HuH-7.5 (cell line): ENCODE results near the gene SLF1.

Experiments used
- DNase-seq: peaks from one replicate; pipeline ENCODE4 v3.0.0; 2011; ENCODE audit warnings: low spot score

SLF1 gene

GRCh38 chr5:94661086-94661485, 42.6 kb downstream of the SLF1 start:
- no peak for DNase-seq

DNA sequence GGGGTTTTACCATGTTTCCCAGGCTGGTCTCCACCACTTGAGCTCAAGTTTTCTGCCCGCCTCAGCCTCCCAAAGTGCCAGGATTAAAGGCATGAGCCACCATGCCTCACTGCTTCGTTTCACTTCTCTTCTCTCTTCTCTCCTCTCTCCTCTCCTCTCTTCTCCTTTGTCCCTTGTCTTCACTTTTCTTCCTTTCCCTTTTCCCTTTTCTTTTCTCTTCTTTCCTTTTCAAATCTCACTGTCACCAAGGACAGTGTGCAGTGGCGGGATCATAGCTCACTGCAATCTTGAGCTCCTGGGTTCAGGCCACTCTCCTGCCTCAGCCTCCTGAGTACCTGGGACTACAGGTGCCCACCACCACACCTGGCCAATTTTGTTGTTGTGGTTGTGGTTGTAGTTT, 49.5 kb downstream of the SLF1 start:
- DNase-seq, result no peak

DNA sequence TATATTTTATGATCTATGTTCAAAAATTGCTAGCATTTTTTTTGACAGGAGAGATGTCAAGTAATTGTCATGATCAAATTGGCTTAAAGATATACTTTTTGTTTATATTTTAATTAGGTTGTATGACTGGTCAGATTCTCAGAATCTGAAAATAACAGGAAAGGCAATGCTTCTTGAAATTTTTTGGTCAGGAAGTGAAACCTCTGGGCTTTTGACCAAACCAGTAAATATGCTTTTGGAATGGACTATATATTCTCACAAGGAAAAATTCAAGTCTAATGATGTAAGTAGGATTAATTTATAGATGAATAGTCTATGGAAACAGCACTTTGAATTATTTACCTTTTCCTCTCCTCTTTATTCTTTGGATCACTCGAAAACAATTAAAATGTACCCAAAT, 52.3 kb downstream of the SLF1 start:
- DNase-seq, result no peak

- no peak for DNase-seq
Observed at GRCh38 chr5:94672746-94673145, 54.3 kb downstream of the SLF1 start.

DNA sequence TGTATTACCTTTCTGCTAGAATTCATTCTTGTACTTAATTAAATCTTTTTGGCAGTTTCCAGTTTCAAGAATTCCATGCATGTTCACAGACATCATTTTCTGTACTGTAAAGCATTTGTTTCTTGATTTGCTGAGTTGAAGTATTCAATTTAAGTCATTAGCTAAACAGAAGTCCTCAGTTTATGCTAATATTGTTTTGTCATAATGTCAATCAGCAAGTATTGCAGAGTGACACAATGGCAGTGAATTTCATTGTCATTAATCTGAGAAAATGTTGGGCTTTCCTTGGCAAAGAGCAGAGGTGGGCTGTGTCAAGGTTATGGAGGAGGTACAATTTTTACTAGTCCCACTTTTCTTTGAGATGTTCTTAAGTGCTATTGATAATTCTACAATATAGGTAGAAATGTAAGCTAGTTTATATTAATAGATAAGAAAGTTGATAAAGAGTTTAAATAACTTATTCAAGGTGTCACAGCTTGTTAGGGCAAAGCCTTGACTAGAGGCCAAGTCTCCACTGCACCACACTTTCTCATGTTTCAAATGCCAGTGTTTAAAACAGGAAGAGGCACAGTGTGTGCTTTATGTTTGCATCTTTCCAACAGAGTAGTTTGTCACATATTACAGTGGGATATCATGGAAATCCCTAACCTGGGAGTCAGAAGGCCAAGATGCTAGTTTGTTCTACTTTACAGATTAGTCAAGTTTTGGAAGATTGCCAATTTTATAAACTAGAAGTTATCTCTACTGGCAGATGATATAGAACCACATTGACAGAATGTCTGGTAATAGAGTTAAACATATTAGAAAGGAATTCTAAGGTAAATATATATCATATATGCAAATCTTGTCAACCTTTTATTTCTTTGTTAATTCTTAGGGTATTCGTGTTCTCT, 56.3 kb downstream of the SLF1 start:
- no peak for DNase-seq

DNA sequence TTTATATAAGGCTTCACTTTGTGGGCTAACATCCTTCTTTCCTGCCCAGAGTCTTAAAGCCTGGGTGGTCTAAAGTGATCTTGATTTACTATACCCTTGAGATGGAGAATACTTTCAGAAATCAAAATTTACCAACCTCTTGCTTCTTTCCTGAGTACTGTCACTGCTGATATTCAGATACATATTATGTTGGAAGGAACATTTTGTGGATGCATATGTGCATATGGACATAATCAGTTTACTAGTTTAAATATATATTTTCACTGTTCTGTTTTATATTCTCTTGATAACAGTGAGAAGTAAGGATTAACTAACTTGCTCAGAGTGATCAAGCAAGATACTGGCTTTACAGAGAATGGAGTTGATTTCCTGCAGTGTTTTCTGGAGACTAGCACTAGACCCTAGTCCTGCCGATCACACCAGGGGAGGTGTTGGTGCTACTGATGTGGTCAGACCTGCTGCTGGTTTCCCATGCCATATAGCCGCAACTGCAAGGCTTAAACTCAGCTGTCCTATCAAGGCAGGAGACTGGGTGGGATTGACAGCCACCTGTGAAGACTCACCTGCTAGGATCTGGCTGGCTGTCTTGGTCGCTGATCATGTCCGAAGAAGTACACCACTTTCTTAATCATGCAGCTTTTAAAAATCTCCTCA, 57.6 kb downstream of the SLF1 start:
- no peak for DNase-seq

DNA sequence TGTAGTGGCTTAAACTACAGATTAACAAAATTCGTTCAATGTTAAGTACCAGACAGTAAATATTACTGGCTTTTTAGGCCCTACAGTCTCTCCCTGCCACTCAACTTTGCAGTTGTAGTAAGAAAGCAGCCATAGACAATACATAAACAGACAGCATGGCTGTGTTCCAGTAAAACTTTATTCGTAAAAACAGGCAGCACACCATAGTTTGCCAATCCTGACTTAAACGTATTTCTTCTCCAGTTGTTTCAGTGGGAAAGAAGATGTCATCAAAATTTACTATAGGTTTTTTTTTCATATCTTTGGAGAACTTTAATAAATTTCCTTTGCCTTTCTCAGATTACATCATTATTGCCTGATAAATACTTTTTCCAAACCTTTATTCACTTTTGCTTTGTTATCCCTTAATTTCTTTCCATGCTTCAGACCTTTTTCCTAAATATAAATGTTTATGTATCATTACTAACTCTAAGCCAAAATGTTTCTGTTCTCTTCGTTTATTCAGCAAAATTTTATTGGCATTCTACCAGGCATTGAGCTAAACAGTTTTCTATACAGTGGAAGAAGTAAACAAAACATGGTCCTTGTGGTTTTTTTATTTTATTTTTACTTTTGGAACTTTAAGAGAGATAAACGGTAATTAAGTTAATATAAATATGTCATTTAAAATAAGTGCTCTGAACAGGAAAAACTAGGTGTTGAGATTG, 64.5 kb downstream of the SLF1 start:
- no peak for DNase-seq

DNA sequence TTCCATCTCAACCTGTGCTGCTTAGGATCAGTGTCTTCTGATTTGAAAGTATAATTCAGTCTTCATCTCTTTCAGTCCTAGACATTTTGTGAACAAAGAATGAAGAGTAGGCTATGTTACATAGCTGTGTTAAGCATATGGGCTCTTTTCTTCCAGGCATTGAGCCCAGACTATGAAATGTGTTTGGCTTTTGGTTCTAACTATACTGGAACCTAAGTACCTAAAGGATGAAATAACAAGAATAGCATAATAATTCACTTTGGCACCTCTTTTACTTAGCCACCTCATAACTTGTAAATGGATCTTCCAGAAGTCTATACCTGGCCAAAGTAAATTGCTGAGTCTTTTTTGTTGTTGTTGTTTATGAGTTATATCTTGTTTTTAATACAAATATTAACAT, 71.4 kb downstream of the SLF1 start:
- no peak for DNase-seq

DNA sequence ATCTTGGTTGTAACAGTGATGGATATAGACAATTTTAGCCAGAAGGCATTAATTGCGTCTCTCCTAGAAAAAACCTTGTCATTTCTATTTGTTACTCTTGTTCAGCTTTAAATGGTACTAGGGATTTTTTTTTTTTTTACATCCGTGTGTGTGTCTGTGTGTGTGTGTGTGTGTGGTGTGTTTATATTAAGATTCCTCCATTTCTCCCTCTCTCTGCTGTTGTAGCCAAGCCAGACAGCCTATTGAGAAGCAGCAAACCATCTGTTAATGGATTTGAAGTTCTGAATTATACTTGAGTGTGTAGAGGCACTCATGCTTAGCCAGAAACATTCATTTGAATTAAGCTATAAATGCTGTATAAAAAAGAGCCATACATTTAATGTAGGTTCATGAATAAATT, 72.3 kb downstream of the SLF1 start:
- no peak for DNase-seq

- no peak for DNase-seq
Observed at GRCh38 chr5:94691291-94691690, 72.8 kb downstream of the SLF1 start.

GRCh38 chr5:94691949-94692348, 73.5 kb downstream of the SLF1 start:
- no peak for DNase-seq

DNA sequence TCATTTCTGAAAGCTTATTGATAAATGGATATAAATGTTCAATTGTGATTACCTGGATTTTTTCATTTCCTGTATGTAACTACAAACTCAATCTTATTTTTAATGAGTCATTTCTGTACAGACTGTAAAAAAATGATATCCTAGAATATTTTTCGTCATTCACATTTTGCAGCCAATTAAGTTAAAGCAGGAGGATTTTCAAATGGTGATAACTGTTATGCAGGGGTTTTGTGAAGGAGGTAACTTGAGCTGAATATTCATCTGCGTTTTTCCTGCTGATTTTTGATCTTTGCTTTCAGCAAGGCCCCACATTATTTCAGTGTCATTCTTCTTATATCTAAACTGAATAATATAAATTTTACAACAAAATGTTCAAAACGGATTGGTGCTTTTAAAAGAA, 74.1 kb downstream of the SLF1 start:
- no peak for DNase-seq

DNA sequence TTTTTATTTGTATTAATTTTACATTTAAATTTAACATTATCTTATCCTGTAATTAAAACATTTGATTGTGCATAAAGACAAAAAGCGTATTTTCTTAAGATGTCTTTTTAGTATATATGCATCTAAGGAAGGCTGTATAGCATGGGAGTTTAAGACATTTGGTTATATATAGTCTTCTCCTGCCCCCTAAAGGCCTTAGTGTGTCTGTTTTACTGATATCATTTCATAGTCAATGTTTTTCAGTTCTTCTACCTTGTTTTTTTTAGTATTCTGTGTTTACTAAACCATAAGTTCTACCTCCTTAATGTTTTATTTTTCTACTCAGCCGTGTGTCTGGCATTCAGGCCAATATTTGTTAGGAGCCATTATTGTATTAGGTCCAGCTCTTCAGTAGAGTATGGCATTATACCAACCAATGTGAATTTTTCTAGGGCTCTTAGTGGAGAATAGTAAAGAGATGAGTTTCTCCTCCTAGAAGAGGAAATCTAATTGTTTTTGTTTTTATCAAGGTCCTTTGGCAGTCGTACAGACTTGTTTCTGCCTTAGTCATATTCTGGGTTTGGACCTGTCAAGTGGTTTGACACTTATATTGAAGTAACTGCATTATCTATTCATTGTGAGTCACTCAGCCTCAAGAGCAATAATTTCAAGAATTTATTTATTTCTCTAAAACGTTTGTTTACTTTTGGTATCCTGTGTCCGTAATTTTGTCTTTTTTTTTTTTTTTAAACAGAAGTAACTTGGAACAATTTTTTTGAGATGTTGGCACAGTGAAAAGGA, 74.8 kb downstream of the SLF1 start:
- DNase-seq, result no peak

DNA sequence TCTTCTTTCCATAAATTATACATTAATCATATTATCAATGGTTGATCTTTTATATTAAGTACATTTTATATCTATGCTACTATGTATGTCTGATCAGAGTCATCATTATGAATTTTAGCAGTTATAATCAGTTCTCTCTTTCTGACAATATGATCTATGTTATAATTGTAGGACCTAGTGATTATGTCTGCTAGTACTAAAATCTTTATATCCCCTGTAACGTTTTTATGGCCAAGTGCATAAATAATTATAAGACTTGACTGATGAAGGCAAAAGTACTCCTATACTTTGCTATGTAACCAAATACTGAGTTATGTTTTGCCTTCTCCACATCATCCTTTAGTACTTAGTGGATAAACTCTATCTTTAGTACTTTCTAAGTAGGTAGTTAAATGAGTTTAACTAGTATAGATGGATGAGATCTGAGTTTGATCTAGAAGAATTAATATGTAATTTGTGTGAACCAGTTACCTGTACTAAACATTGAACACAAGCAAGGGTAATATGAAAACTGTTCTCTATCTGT, 75.4 kb downstream of the SLF1 start:
- DNase-seq, result no peak

DNA sequence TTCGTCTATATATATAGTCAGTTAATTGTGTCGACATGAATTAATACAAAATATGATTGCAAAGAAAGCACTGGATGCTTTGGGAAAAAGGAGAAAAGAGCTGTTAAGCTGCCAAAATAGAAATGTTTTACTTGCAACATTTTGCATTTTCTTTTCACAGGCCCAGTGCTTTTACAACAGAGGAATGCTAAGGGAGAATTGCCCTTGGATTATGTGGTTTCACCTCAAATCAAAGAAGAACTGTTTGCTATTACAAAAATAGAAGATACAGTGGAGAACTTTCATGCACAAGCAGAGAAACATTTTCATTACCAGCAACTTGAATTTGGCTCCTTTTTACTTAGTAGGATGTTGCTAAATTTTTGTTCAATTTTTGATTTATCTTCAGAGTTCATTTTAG, 76.2 kb downstream of the SLF1 start:
- DNase-seq, result no peak

DNA sequence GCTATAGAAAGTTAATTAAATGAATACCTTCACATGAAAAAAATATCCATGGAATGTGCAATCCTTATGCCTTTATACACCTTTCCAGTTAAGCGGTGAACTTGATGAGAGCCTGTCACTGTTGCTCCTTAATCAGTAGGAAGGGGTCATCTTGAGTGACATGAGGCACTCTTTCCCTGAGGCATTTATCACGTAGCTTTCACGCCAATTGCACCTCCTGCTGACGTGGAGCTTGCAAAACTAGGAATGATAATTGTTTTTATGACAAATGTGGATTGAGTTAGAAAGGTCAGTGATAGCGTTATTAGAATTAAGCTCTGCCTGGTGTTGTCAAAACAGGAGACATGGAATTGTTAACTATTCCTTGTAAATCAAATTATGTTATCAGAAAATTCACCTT, 79.7 kb downstream of the SLF1 start:
- no peak for DNase-seq

DNA sequence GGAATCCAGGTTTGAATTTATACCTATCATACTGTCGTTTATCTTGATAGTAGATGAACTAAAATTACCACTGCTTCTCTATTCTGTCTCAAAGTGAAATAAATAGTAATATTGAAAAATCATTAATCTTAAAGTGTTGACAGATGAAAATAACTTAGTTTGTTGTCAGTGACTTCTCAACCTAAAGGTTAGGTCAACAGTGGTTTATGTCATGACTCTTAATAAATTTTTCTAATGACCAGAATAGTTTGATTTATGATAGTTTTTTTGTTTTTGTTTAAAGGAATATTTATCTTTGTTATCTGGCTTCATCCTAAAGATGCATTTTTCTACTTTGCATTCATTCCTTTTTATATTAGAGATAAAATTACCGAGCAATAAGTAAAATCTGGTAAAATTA, 81.1 kb downstream of the SLF1 start:
- DNase-seq, result no peak

GRCh38 chr5:94700592-94700991, 82.1 kb downstream of the SLF1 start:
- DNase-seq, result no peak

DNA sequence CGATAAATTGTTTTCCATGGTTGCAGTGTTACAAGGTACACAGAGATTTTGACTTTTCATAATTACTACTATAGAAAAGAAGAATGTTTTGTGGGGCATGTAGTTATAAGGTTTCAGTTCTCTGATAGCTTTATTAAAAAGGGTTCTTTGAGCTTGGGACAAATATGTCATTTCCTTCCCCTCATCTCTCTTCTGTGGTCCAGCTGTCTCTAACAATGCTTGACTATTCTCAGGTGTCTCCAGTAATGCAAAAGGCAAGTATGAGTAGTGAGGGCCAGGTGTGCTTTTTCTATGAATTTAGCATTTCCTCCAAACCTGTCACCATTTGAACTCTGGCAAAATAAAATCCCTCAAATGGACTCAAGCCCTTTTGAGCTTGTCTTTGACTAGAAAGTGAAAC, 84.3 kb downstream of the SLF1 start:
- DNase-seq, result no peak

DNA sequence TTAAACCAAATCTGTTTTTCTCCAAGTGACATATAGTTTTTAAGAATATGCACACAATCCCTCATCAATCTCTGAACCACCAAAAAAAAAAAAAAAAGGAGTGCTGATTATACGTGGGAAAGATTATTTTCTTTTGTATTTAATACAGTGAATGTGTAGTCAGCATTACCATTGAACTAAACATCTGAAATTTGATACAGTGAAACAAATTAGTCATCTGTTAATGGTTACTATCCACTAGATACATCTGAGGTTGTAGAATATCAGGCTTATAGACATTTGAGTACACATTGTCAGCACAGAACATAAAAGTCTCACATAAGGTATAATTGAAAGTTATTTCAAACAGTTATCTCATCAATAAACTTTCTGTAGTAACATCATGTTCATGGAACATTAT, 87.0 kb downstream of the SLF1 start:
- DNase-seq, result no peak

- DNase-seq, result no peak
Observed at GRCh38 chr5:94707359-94707758, 88.9 kb downstream of the SLF1 start.

DNA sequence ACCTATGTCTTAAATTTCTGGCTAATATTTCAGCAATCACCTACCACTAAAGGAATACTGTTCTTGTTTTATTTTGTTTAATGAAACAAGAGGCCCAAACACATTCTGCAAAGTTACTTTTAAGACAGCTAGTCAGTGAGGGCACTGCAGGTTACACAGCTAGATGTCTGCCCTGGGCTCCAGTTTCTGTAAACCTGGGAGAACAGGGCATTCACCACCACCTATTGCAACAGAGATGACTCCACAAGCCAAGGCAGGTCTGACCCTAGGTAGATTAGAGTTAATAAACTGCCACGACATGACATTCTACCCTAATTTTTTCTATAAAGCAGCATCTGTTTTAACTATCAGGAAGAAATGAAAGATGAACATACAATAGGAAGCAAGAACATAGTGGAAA, 90.8 kb downstream of the SLF1 start:
- DNase-seq, result no peak
